Mesothelial cell of epicardium (in vitro differentiated cells): Measurements from ENCODE around the gene PKD2. TPM values are rescaled to one million over a fixed set of nuclear protein-coding genes. Genes with fewer than 3 reads are reported as not detected.
"Not testable (repeated sequence)": the region's sequence is repeated elsewhere in the genome, so short reads cannot be mapped to it uniquely, and the experiment has no call there.

Experiments used
- DNase-seq, 2 experiments: peaks; one replicate each; pipeline ENCODE4 v3.0.0; 2021; ENCODE audit warnings: low spot score in 2 of 2; ENCODE audit not compliant: unreplicated experiment in 2 of 2
- H3K27ac Mint-ChIP-seq: 2 replicates; pipeline ENCODE4 v1.8.0; 2021; ENCODE audit warnings: mixed read lengths
- H3K27me3 Mint-ChIP-seq: 2 replicates; pipeline ENCODE4 v1.8.0; 2021; ENCODE audit warnings: low read depth, mixed read lengths
- H3K36me3 Mint-ChIP-seq: 2 replicates; pipeline ENCODE4 v1.8.0; 2021; ENCODE audit warnings: mixed read lengths
- H3K4me1 Mint-ChIP-seq: 2 replicates; pipeline ENCODE4 v1.8.0; 2021; ENCODE audit warnings: mixed read lengths
- H3K4me3 Mint-ChIP-seq: 2 replicates; pipeline ENCODE4 v1.8.0; 2021; ENCODE audit warnings: mild to moderate bottlenecking, moderate library complexity, mixed read lengths
- H3K9me3 Mint-ChIP-seq: 2 replicates; pipeline ENCODE4 v1.8.0; 2021; ENCODE audit warnings: mixed read lengths
- CTCF ChIP-seq: fragments of 200-600 bp; sonication (generic); IDR thresholded peaks from one replicate; pipeline ENCODE4 v1.5.0; 2021; ENCODE audit warnings: antibody characterized with exemption; ENCODE audit not compliant: unreplicated experiment
- total RNA-seq: library from RNA; stranded (reverse); gene quantifications from 3 replicates; pipeline ENCODE4 v1.2.1, GENCODE V29; 2021

PKD2 gene
- total RNA-seq, 1 donor from 2014 or later = 65.7 TPM

- TF ChIP-seq CTCF = no peak
- H3K27ac Mint-ChIP-seq = no peak overlapping the region
- no peak overlapping the region for H3K4me3 Mint-ChIP-seq
- DNase-seq = no peak
- no peaks in the 10 kb centered on the region for H3K9me3 Mint-ChIP-seq
- H3K27me3 Mint-ChIP-seq = no peaks in the 10 kb centered on the region
- peaks cover 2% of the 10 kb centered on the region for H3K4me1 Mint-ChIP-seq
- H3K36me3 Mint-ChIP-seq = no peaks in the 10 kb centered on the region
Observed at GRCh38 chr4:87989765-87990164, 17.7 kb upstream of the PKD2 start.

GRCh38 chr4:87995435-87995834 lies 12.0 kb upstream of the PKD2 start:
- no peak overlapping the region for H3K4me3 Mint-ChIP-seq
- H3K27me3 Mint-ChIP-seq = no peaks in the 10 kb centered on the region
- H3K27ac Mint-ChIP-seq = no peak overlapping the region
- no peaks in the 10 kb centered on the region for H3K36me3 Mint-ChIP-seq
- H3K4me1 Mint-ChIP-seq = no peaks in the 10 kb centered on the region
- no peak for DNase-seq
- H3K9me3 Mint-ChIP-seq = no peaks in the 10 kb centered on the region
- no peak for TF ChIP-seq CTCF

- H3K36me3 Mint-ChIP-seq, H3K4me3 Mint-ChIP-seq, H3K27ac Mint-ChIP-seq, H3K4me1 Mint-ChIP-seq, H3K27me3 Mint-ChIP-seq, H3K9me3 Mint-ChIP-seq, DNase-seq: not testable (repeated sequence)
Observed at GRCh38 chr4:87999191-87999691, 8.2 kb upstream of the PKD2 start.

GRCh38 chr4:88001871-88002270 lies 5.6 kb upstream of the PKD2 start:
- Mint-ChIP-seq H3K27me3 (peaks cover 7% of the 10 kb centered on the region), H3K9me3 (no peaks in the 10 kb centered on the region), H3K27ac (no peak overlapping the region), H3K4me3 (no peak overlapping the region), H3K36me3 (no peaks in the 10 kb centered on the region), H3K4me1 (peaks cover 14% of the 10 kb centered on the region)
- DNase-seq = no peak
- TF ChIP-seq CTCF = no peak

- H3K4me1 Mint-ChIP-seq = peaks cover 17% of the 10 kb centered on the region
- DNase-seq = no peak
- H3K4me3 Mint-ChIP-seq = no peak overlapping the region
- no peaks in the 10 kb centered on the region for H3K9me3 Mint-ChIP-seq
- H3K27me3 Mint-ChIP-seq = peaks cover 7% of the 10 kb centered on the region
- no peak for TF ChIP-seq CTCF
- no peaks in the 10 kb centered on the region for H3K36me3 Mint-ChIP-seq
- no peak overlapping the region for H3K27ac Mint-ChIP-seq
Observed at GRCh38 chr4:88002786-88003185, 4.6 kb upstream of the PKD2 start.

GRCh38 chr4:88003261-88003660 lies 4.2 kb upstream of the PKD2 start:
- Mint-ChIP-seq H3K36me3 (no peaks in the 10 kb centered on the region), H3K4me3 (no peak overlapping the region), H3K27ac (no peak overlapping the region), H3K27me3 (peaks cover 7% of the 10 kb centered on the region), H3K4me1 (peaks cover 17% of the 10 kb centered on the region), H3K9me3 (no peaks in the 10 kb centered on the region)
- DNase-seq = no peak
- TF ChIP-seq CTCF = no peak
